22Rv1 (cell line): Measurements from ENCODE around the gene MMADHC.

Experiments
- H3K27ac ChIP-seq: fragments of 450-650 bp; 2 replicates; pipeline ENCODE4 v1.5.1; 2017
- CTCF ChIP-seq: fragments of 450-650 bp; IDR thresholded peaks from 2 replicates; pipeline ENCODE4 v1.5.1; 2017; ENCODE audit warnings: mild to moderate bottlenecking
- ZFX ChIP-seq: fragments of 450-650 bp; IDR thresholded peaks from 2 replicates; pipeline ENCODE4 v1.6.1; 2017; ENCODE audit warnings: antibody characterized with exemption, borderline replicate concordance

The MMADHC gene

GRCh38 chr2:149587220-149587949 is at the start of gene MMADHC:
Gene MMADHC, minus strand, starts transcription at chr2:149587775. Its CDS starts 678 bp downstream, at chr2:149587097.
- H3K27ac ChIP-seq: peak within 1 kb of the TSS; percentile 83
- no peak for TF ChIP-seq ZFX
- TF ChIP-seq CTCF: no peak

GRCh38 chr2:149634103-149634502 is 46.5 kb upstream of the MMADHC start:
- H3K27ac ChIP-seq: no peak overlapping the region
- TF ChIP-seq CTCF (no peak), ZFX (no peak)

GRCh38 chr2:149630445-149630844 is 42.9 kb upstream of the MMADHC start:
- TF ChIP-seq CTCF (no peak), ZFX (no peak)
- H3K27ac ChIP-seq: no peak overlapping the region

- no peak overlapping the region for H3K27ac ChIP-seq
These were observed 41.5 kb upstream of the MMADHC start for GRCh38 chr2:149629026-149629425.

GRCh38 chr2:149627111-149627801 is 39.7 kb upstream of the MMADHC start:
- TF ChIP-seq CTCF (no peak), ZFX (no peak)
- H3K27ac ChIP-seq: no peak overlapping the region

More at GRCh38 chr2:149629026-149629425, 41.5 kb upstream of the MMADHC start:
- TF ChIP-seq CTCF: no peak
- no peak for TF ChIP-seq ZFX

GRCh38 chr2:149625671-149626070 is 38.1 kb upstream of the MMADHC start:
- no peak for TF ChIP-seq ZFX
- no peak for TF ChIP-seq CTCF
- no peak overlapping the region for H3K27ac ChIP-seq

- no peak for TF ChIP-seq CTCF
- TF ChIP-seq ZFX: no peak
These were observed 37.7 kb upstream of the MMADHC start for GRCh38 chr2:149625271-149625670.

More at GRCh38 chr2:149625271-149625670, 37.7 kb upstream of the MMADHC start:
- H3K27ac ChIP-seq: no peak overlapping the region
